Hepatocyte (in vitro differentiated cells): ENCODE measurements around the gene IL17RE. TPM values are rescaled to one million over a fixed set of nuclear protein-coding genes. Genes with fewer than 3 reads are reported as not detected.

Source experiments
- DNase-seq: peaks from one replicate; pipeline ENCODE4 v3.0.0-alpha.2; 2016; ENCODE audit warnings: low spot score
- H2AFZ ChIP-seq: fragments of 200-600 bp; sonication (generic); 2 replicates; pipeline ENCODE4 v1.6.0; 2016; ENCODE audit warnings: antibody characterized with exemption, mild to moderate bottlenecking
- H3K27ac ChIP-seq: fragments of 200-600 bp; sonication (generic); 2 replicates; pipeline ENCODE4 v1.5.1; 2016; ENCODE audit warnings: mild to moderate bottlenecking
- H3K27me3 ChIP-seq: fragments of 200-600 bp; sonication (generic); 2 replicates; pipeline ENCODE4 v1.6.1; 2016
- H3K36me3 ChIP-seq: fragments of 200-600 bp; sonication (generic); replicated peaks from 2 replicates; pipeline ENCODE4 v1.5.1; 2016; ENCODE audit warnings: low read depth; ENCODE audit not compliant: insufficient read depth
- H3K4me1 ChIP-seq: fragments of 200-600 bp; sonication (generic); 2 replicates; pipeline ENCODE4 v1.5.1; 2016; ENCODE audit warnings: mild to moderate bottlenecking, moderate library complexity; ENCODE audit not compliant: insufficient read depth
- H3K4me2 ChIP-seq: fragments of 200-600 bp; sonication (generic); 2 replicates; pipeline ENCODE4 v1.6.0; 2016
- H3K4me3 ChIP-seq: fragments of 200-600 bp; sonication (generic); 2 replicates; pipeline ENCODE4 v1.5.1; 2016; ENCODE audit warnings: mild to moderate bottlenecking
- H3K79me2 ChIP-seq: fragments of 200-600 bp; sonication (generic); 2 replicates; pipeline ENCODE4 v1.6.0; 2017; ENCODE audit warnings: mild to moderate bottlenecking
- H3K9me2 ChIP-seq: fragments of 200-600 bp; sonication (generic); replicated peaks from 2 replicates; pipeline ENCODE4 v1.6.0; 2017; ENCODE audit warnings: mild to moderate bottlenecking; ENCODE audit not compliant: insufficient read depth
- H3K9me3 ChIP-seq: fragments of 200-600 bp; sonication (generic); 2 replicates; pipeline ENCODE4 v1.5.1; 2016; ENCODE audit warnings: low read depth, mild to moderate bottlenecking
- H4K20me1 ChIP-seq: fragments of 200-600 bp; sonication (generic); 2 replicates; pipeline ENCODE4 v1.6.0; 2016; ENCODE audit warnings: mild to moderate bottlenecking; ENCODE audit not compliant: insufficient read depth, poor library complexity, severe bottlenecking
- CTCF ChIP-seq: fragments of 200-600 bp; sonication (generic); IDR thresholded peaks from 2 replicates; pipeline ENCODE4 v1.5.1; 2016; ENCODE audit warnings: antibody characterized with exemption, mild to moderate bottlenecking; ENCODE audit not compliant: poor library complexity
- EZH2 ChIP-seq: fragments of 200-600 bp; sonication (generic); IDR thresholded peaks from 2 replicates; pipeline ENCODE4 v1.6.1; 2016; ENCODE audit warnings: antibody characterized with exemption, mild to moderate bottlenecking, borderline replicate concordance
- EZH2phosphoT487 ChIP-seq: fragments of 200-600 bp; sonication (generic); IDR thresholded peaks from one replicate; pipeline ENCODE4 v1.6.1; 2018; ENCODE audit warnings: antibody characterized with exemption, mild to moderate bottlenecking, low read depth, moderate library complexity; ENCODE audit not compliant: unreplicated experiment, severe bottlenecking
- WGBS: methylation state at CpG from one replicate; pipeline ENCODE4 v1.1.6; 2016; ENCODE audit warnings: low lambda C conversion rate; ENCODE audit errors: missing lambda C conversion rate; 5-methylcytosine and 5-hydroxymethylcytosine counted together
- polyA plus RNA-seq: library from polyadenylated mRNA; unstranded; fragments of >200 nt; fragmentation: Nextera tagmentation; extraction: Ambion mirVana; gene quantifications from 2 replicates; pipeline ENCODE4 v1.2.1, GENCODE V29; 2016
- total RNA-seq: library from RNA; depleted of rRNA; stranded (reverse); fragments of >200 nt; gene quantifications from 2 replicates; pipeline ENCODE4 v1.2.3, GENCODE V29; 2014

Gene IL17RE
- total and polyA plus RNA-seq, 2 experiments from 2014 or later = 6.8 to 9.1 TPM

GRCh38 chr3:9917820-9918219 is 15.2 kb downstream of the IL17RE start:
- H3K4me3 ChIP-seq = no peak overlapping the region
- H3K36me3 ChIP-seq = no peaks in the 10 kb centered on the region
- no peak for DNase-seq
- no peaks in the 10 kb centered on the region for H3K9me3 ChIP-seq
- no peaks in the 10 kb centered on the region for H4K20me1 ChIP-seq
- H2AFZ ChIP-seq = no peak overlapping the region
- H3K27me3 ChIP-seq = no peaks in the 10 kb centered on the region
- peaks cover 12% of the 10 kb centered on the region for H3K79me2 ChIP-seq
- H3K9me2 ChIP-seq = no peaks in the 10 kb centered on the region
- H3K4me1 ChIP-seq = peaks cover 40% of the 10 kb centered on the region
- H3K27ac ChIP-seq = no peak overlapping the region
- 92% methylated on average over 10 of the region's 10 CpGs for WGBS
- no peak for TF ChIP-seq EZH2phosphoT487
- no peak for TF ChIP-seq CTCF
- no peak for TF ChIP-seq EZH2
- peak overlapping the region; percentile 94 for H3K4me2 ChIP-seq

- TF ChIP-seq EZH2 (no peak), EZH2phosphoT487 (no peak), CTCF (no peak)
- no peak overlapping the region for H3K4me3 ChIP-seq
- no peaks in the 10 kb centered on the region for H4K20me1 ChIP-seq
- no peaks in the 10 kb centered on the region for H3K27me3 ChIP-seq
- H3K36me3 ChIP-seq = no peaks in the 10 kb centered on the region
- DNase-seq = no peak
- H3K79me2 ChIP-seq = peaks cover 12% of the 10 kb centered on the region
- no peak overlapping the region for H3K27ac ChIP-seq
- no peaks in the 10 kb centered on the region for H3K9me2 ChIP-seq
- no peak overlapping the region for H2AFZ ChIP-seq
- peaks cover 37% of the 10 kb centered on the region for H3K4me1 ChIP-seq
- WGBS = 97% methylated on average over 8 of the region's 8 CpGs
- no peaks in the 10 kb centered on the region for H3K9me3 ChIP-seq
- H3K4me2 ChIP-seq = peak overlapping the region; percentile 94
Observed at GRCh38 chr3:9918261-9919038, 15.8 kb downstream of the IL17RE start.

GRCh38 chr3:9928158-9928557 is 25.5 kb downstream of the IL17RE start:
- 99% methylated on average over 21 of the region's 23 CpGs for WGBS
- no peaks in the 10 kb centered on the region for H4K20me1 ChIP-seq

More at GRCh38 chr3:9928158-9928557, 25.5 kb downstream of the IL17RE start:
- Histone ChIP-seq H3K36me3 (no peaks in the 10 kb centered on the region), H3K9me2 (no peaks in the 10 kb centered on the region), H3K27me3 (no peaks in the 10 kb centered on the region), H3K27ac (no peak overlapping the region), H3K79me2 (no peaks in the 10 kb centered on the region), H3K9me3 (no peaks in the 10 kb centered on the region), H3K4me3 (no peak overlapping the region), H3K4me1 (peaks cover 12% of the 10 kb centered on the region), H2AFZ (no peak overlapping the region), H3K4me2 (no peak overlapping the region)
- TF ChIP-seq CTCF (no peak), EZH2 (no peak), EZH2phosphoT487 (no peak)
- DNase-seq = no peak
